ENCODE results near the gene SLC25A51. TPM values are rescaled to one million over a fixed set of nuclear protein-coding genes. Genes with fewer than 3 reads are reported as not detected.

The SLC25A51 gene
- total and polyA plus RNA-seq, 7 experiments from 2014 or later, result 10.8 to 37.8 (median 23.0) TPM

- intact Hi-C loops (cut with micrococcal nuclease), result no loop called here
- POLR2A ChIA-PET, result no interaction called here
- H3K4me3 ChIP-seq (ENCODE audit: low read length), result no peak overlapping the region
- CTCF ChIA-PET, result no interaction called here
- no peaks in the 10 kb centered on the region for H3K36me3 Mint-ChIP-seq
- H3K27me3 Mint-ChIP-seq, result no peaks in the 10 kb centered on the region
- no peak overlapping the region for H3K4me3 Mint-ChIP-seq
- H3K27ac ChIP-seq (ENCODE audit: low read depth, low read length), result no peak overlapping the region
- ATAC-seq, result no peak
- H3K36me3 ChIP-seq (ENCODE audit: control insufficient read depth in 2 of 3, insufficient read depth in 3 of 3, low read length in 3 of 3), result no peaks in the 10 kb centered on the region
- H3K4me1 Mint-ChIP-seq, result no peaks in the 10 kb centered on the region
- no peak for DNase-seq
- H3K27ac Mint-ChIP-seq, result no peak overlapping the region
- no peaks in the 10 kb centered on the region for H3K9me3 Mint-ChIP-seq
- H3K9me3 ChIP-seq (ENCODE audit: control insufficient read depth in 2 of 3, low read length in 3 of 3), result no peaks in the 10 kb centered on the region
- H3K27me3 ChIP-seq (ENCODE audit: control insufficient read depth in 2 of 2, insufficient read depth in 2 of 2, low read length in 2 of 2), result no peaks in the 10 kb centered on the region
- no peaks in the 10 kb centered on the region for H3K4me1 ChIP-seq (ENCODE audit: control insufficient read depth in 2 of 2, insufficient read depth in 2 of 2, low read length in 2 of 2)
These were observed 33.0 kb upstream of the SLC25A51 start for GRCh38 chr9:37936965-37937364.

- H3K4me3 Mint-ChIP-seq, result no peak overlapping the region
- no peak overlapping the region for H3K27ac Mint-ChIP-seq
These were observed 32.4 kb upstream of the SLC25A51 start for GRCh38 chr9:37936376-37936775.

GRCh38 chr9:37935096-37935495 lies 31.2 kb upstream of the SLC25A51 start:
- Histone ChIP-seq H3K27me3 (ENCODE audit: control insufficient read depth in 2 of 2, insufficient read depth in 2 of 2, low read length in 2 of 2) (no peaks in the 10 kb centered on the region), H3K4me1 (ENCODE audit: control insufficient read depth in 2 of 2, insufficient read depth in 2 of 2, low read length in 2 of 2) (no peaks in the 10 kb centered on the region), H3K9me3 (ENCODE audit: control insufficient read depth in 2 of 3, low read length in 3 of 3) (no peaks in the 10 kb centered on the region), H3K4me3 (ENCODE audit: low read length) (no peak overlapping the region), H3K36me3 (ENCODE audit: control insufficient read depth in 2 of 3, insufficient read depth in 3 of 3, low read length in 3 of 3) (no peaks in the 10 kb centered on the region), H3K27ac (ENCODE audit: low read depth, low read length) (no peak overlapping the region)
- intact Hi-C loops (cut with micrococcal nuclease), result no loop called here
- H3K4me3 Mint-ChIP-seq, result no peak overlapping the region
- no peak for ATAC-seq
- no peaks in the 10 kb centered on the region for H3K4me1 Mint-ChIP-seq
- CTCF ChIA-PET, result interaction anchor here (0.7 kb wide), 1 partner anchor 54 kb away, joined by 3 read pairs; no protein-coding TSS in a partner anchor
- POLR2A ChIA-PET, result no interaction called here
- H3K36me3 Mint-ChIP-seq, result no peaks in the 10 kb centered on the region
- no peak for DNase-seq
- no peaks in the 10 kb centered on the region for H3K27me3 Mint-ChIP-seq
- H3K9me3 Mint-ChIP-seq, result no peaks in the 10 kb centered on the region
- no peak overlapping the region for H3K27ac Mint-ChIP-seq

More at GRCh38 chr9:37936376-37936775, 32.4 kb upstream of the SLC25A51 start:
- ChIA-PET CTCF (no interaction called here), POLR2A (no interaction called here)
- H3K4me1 Mint-ChIP-seq, result no peaks in the 10 kb centered on the region
- H3K27me3 Mint-ChIP-seq, result no peaks in the 10 kb centered on the region
- no peaks in the 10 kb centered on the region for H3K9me3 Mint-ChIP-seq
- no peaks in the 10 kb centered on the region for H3K9me3 ChIP-seq (ENCODE audit: control insufficient read depth in 2 of 3, low read length in 3 of 3)
- DNase-seq (no peak), ATAC-seq (no peak)
- no peaks in the 10 kb centered on the region for H3K4me1 ChIP-seq (ENCODE audit: control insufficient read depth in 2 of 2, insufficient read depth in 2 of 2, low read length in 2 of 2)
- no peak overlapping the region for H3K4me3 ChIP-seq (ENCODE audit: low read length)
- H3K27me3 ChIP-seq (ENCODE audit: control insufficient read depth in 2 of 2, insufficient read depth in 2 of 2, low read length in 2 of 2), result no peaks in the 10 kb centered on the region
- no peaks in the 10 kb centered on the region for H3K36me3 Mint-ChIP-seq
- H3K36me3 ChIP-seq (ENCODE audit: control insufficient read depth in 2 of 3, insufficient read depth in 3 of 3, low read length in 3 of 3), result no peaks in the 10 kb centered on the region
- intact Hi-C loops (cut with micrococcal nuclease), result no loop called here
- no peak overlapping the region for H3K27ac ChIP-seq (ENCODE audit: low read depth, low read length)

GRCh38 chr9:37931592-37931991 lies 27.7 kb upstream of the SLC25A51 start:
- no peak for ATAC-seq
- Mint-ChIP-seq H3K9me3 (no peaks in the 10 kb centered on the region), H3K4me3 (no peak overlapping the region), H3K27ac (no peak overlapping the region), H3K36me3 (no peaks in the 10 kb centered on the region), H3K4me1 (peaks cover 0 to 3% (median 0%) of the 10 kb centered on the region in 7 donors), H3K27me3 (no peaks in the 10 kb centered on the region)
- H3K36me3 ChIP-seq (ENCODE audit: control insufficient read depth in 2 of 3, insufficient read depth in 3 of 3, low read length in 3 of 3), result no peaks in the 10 kb centered on the region
- no peaks in the 10 kb centered on the region for H3K4me1 ChIP-seq (ENCODE audit: control insufficient read depth in 2 of 2, insufficient read depth in 2 of 2, low read length in 2 of 2)
- H3K27me3 ChIP-seq (ENCODE audit: control insufficient read depth in 2 of 2, insufficient read depth in 2 of 2, low read length in 2 of 2), result no peaks in the 10 kb centered on the region
- CTCF ChIA-PET, result no interaction called here
- no peak overlapping the region for H3K4me3 ChIP-seq (ENCODE audit: low read length)
- POLR2A ChIA-PET, result no interaction called here
- DNase-seq, result no peak
- H3K27ac ChIP-seq (ENCODE audit: low read depth, low read length), result no peak overlapping the region
- intact Hi-C loops (cut with micrococcal nuclease), result no loop called here
- no peaks in the 10 kb centered on the region for H3K9me3 ChIP-seq (ENCODE audit: control insufficient read depth in 2 of 3, low read length in 3 of 3)

- Histone ChIP-seq H3K36me3 (ENCODE audit: control insufficient read depth in 2 of 3, insufficient read depth in 3 of 3, low read length in 3 of 3) (no peaks in the 10 kb centered on the region), H3K27ac (ENCODE audit: low read depth, low read length) (no peak overlapping the region), H3K4me1 (ENCODE audit: control insufficient read depth in 2 of 2, insufficient read depth in 2 of 2, low read length in 2 of 2) (no peaks in the 10 kb centered on the region), H3K27me3 (ENCODE audit: control insufficient read depth in 2 of 2, insufficient read depth in 2 of 2, low read length in 2 of 2) (no peaks in the 10 kb centered on the region), H3K4me3 (ENCODE audit: low read length) (no peak overlapping the region), H3K9me3 (ENCODE audit: control insufficient read depth in 2 of 3, low read length in 3 of 3) (no peaks in the 10 kb centered on the region)
- no peaks in the 10 kb centered on the region for H3K9me3 Mint-ChIP-seq
- H3K27ac Mint-ChIP-seq, result no peak overlapping the region
- DNase-seq (no peak), ATAC-seq (no peak)
- intact Hi-C loops (cut with micrococcal nuclease), result no loop called here
- no peaks in the 10 kb centered on the region for H3K36me3 Mint-ChIP-seq
- H3K4me3 Mint-ChIP-seq, result no peak overlapping the region
- H3K27me3 Mint-ChIP-seq, result no peaks in the 10 kb centered on the region
- H3K4me1 Mint-ChIP-seq, result peaks cover 0 to 3% (median 0%) of the 10 kb centered on the region in 7 donors
- CTCF ChIA-PET, result no interaction called here
- POLR2A ChIA-PET, result no interaction called here
These were observed 25.5 kb upstream of the SLC25A51 start for GRCh38 chr9:37929441-37929895.

GRCh38 chr9:37928552-37929430 lies 24.9 kb upstream of the SLC25A51 start:
- ChIA-PET CTCF (no interaction called here), POLR2A (no interaction called here)
- H3K9me3 Mint-ChIP-seq, result no peaks in the 10 kb centered on the region
- Histone ChIP-seq H3K36me3 (ENCODE audit: control insufficient read depth in 2 of 3, insufficient read depth in 3 of 3, low read length in 3 of 3) (no peaks in the 10 kb centered on the region), H3K27ac (ENCODE audit: low read depth, low read length) (no peak overlapping the region), H3K9me3 (ENCODE audit: control insufficient read depth in 2 of 3, low read length in 3 of 3) (no peaks in the 10 kb centered on the region), H3K4me3 (ENCODE audit: low read length) (no peak overlapping the region), H3K27me3 (ENCODE audit: control insufficient read depth in 2 of 2, insufficient read depth in 2 of 2, low read length in 2 of 2) (no peaks in the 10 kb centered on the region), H3K4me1 (ENCODE audit: control insufficient read depth in 2 of 2, insufficient read depth in 2 of 2, low read length in 2 of 2) (no peaks in the 10 kb centered on the region)
- peaks cover 0 to 3% (median 0%) of the 10 kb centered on the region in 7 donors for H3K4me1 Mint-ChIP-seq
- H3K27ac Mint-ChIP-seq, result no peak overlapping the region
- H3K27me3 Mint-ChIP-seq, result no peaks in the 10 kb centered on the region
- H3K4me3 Mint-ChIP-seq, result no peak overlapping the region
- H3K36me3 Mint-ChIP-seq, result no peaks in the 10 kb centered on the region
- ATAC-seq, result no peak
- DNase-seq, result no peak
- intact Hi-C loops (cut with micrococcal nuclease), result no loop called here
